SK-N-SH (cell line): ENCODE measurements around the gene RHEBL1. TPM values are rescaled to one million over a fixed set of nuclear protein-coding genes. Genes with fewer than 3 reads are reported as not detected.

ENCODE experiments used
- CTCF ChIA-PET: fragments of 300-600, 350-600 bp; formaldehyde crosslinking; extraction: SDS; loops from one replicate; lab custom pipeline; 2021; lab: Yijun Ruan, JAX
- POLR2A ChIA-PET: fragments of 350-600 bp; sonication (Branson Sonifier 250); formaldehyde crosslinking; extraction: SDS; loops from one replicate; lab custom pipeline; 2020; ENCODE audit warnings: antibody characterized with exemption, inconsistent platforms; lab: Yijun Ruan, JAX
- DNase-seq: peaks from one replicate; pipeline ENCODE4 v3.0.0; 2012
- H2AFZ ChIP-seq: fragments of 200-600 bp; sonication (generic); 2 replicates; pipeline ENCODE4 v1.8.1; 2016; ENCODE audit warnings: antibody characterized with exemption, mild to moderate bottlenecking, low read depth
- H3F3A ChIP-seq: fragments of 200-600 bp; sonication (generic); replicated peaks from 2 replicates; pipeline ENCODE3; 2016; ENCODE audit warnings: antibody characterized with exemption, mild to moderate bottlenecking; ENCODE audit not compliant: insufficient read depth
- H3K27ac ChIP-seq, 2 experiments: fragments of 200-500 bp in 1 of 2; fragments of 200-600 bp in 1 of 2; sonication (Bioruptor generic) in 1 of 2; sonication (generic), shearing (Covaris generic) in 1 of 2; 2 replicates each; pipeline versions ENCODE4 v1.5.1 to v1.6.1; 2014 to 2016; ENCODE audit warnings: low read depth in 2 of 2, inconsistent platforms in 1 of 2, low read length in 1 of 2, mild to moderate bottlenecking in 1 of 2, mixed read lengths in 1 of 2
- H3K27me3 ChIP-seq: fragments of 200-600 bp; sonication (generic), shearing (Covaris generic); 2 replicates; pipeline ENCODE4 v1.6.1; 2016; ENCODE audit warnings: mixed run types; ENCODE audit not compliant: insufficient read depth
- H3K36me3 ChIP-seq, 2 experiments: fragments of 200-500 bp in 1 of 2; fragments of 200-600 bp in 1 of 2; sonication (Bioruptor generic) in 1 of 2; sonication (generic) in 1 of 2; replicated peaks in 1 of 2; 2 replicates each; pipeline versions ENCODE3 to v1.5.1; 2014 to 2016; ENCODE audit warnings: low read length in 1 of 2, mild to moderate bottlenecking in 1 of 2; ENCODE audit not compliant: insufficient read depth in 2 of 2, control insufficient read depth in 1 of 2
- H3K4me1 ChIP-seq, 2 experiments: fragments of 200-500 bp in 1 of 2; fragments of 200-600 bp in 1 of 2; sonication (Bioruptor generic) in 1 of 2; sonication (generic), shearing (Covaris generic) in 1 of 2; 2 replicates each; pipeline versions ENCODE4 v1.5.1 to v1.6.1; 2014 to 2016; ENCODE audit warnings: low read depth in 1 of 2, low read length in 1 of 2, mixed run types in 1 of 2; ENCODE audit not compliant: insufficient read depth in 2 of 2, control insufficient read depth in 1 of 2
- H3K4me2 ChIP-seq: fragments of 200-600 bp; sonication (generic), shearing (Covaris generic); 2 replicates; pipeline ENCODE4 v1.6.1; 2017; ENCODE audit warnings: mixed run types
- H3K4me3 ChIP-seq, 2 experiments: fragments of 200-500 bp in 1 of 2; fragments of 200-600 bp in 1 of 2; sonication (Bioruptor generic) in 1 of 2; sonication (generic), shearing (Covaris generic) in 1 of 2; 2 replicates each; pipeline versions ENCODE4 v1.5.1 to v1.8.1; 2014 to 2016; ENCODE audit warnings: low read depth in 2 of 2, inconsistent platforms in 1 of 2, low read length in 1 of 2, mild to moderate bottlenecking in 1 of 2, mixed read lengths in 1 of 2, moderate library complexity in 1 of 2
- H3K79me2 ChIP-seq: fragments of 200-600 bp; sonication (generic); 2 replicates; pipeline ENCODE4 v1.8.1; 2017; ENCODE audit warnings: mild to moderate bottlenecking; ENCODE audit not compliant: insufficient read depth
- H3K9ac ChIP-seq: fragments of 200-600 bp; sonication (generic); 2 replicates; pipeline ENCODE4 v1.6.1; 2017; ENCODE audit warnings: mixed run types
- H3K9me2 ChIP-seq: fragments of 200-600 bp; sonication (generic); 2 replicates; pipeline ENCODE4 v1.6.1; 2017; ENCODE audit warnings: mixed run types
- H3K9me3 ChIP-seq: fragments of 200-600 bp; sonication (generic); 2 replicates; pipeline ENCODE4 v1.6.1; 2017; ENCODE audit warnings: mixed run types, mild to moderate bottlenecking, moderate library complexity
- H4K20me1 ChIP-seq: fragments of 200-600 bp; sonication (generic); 2 replicates; pipeline ENCODE4 v1.6.1; 2017; ENCODE audit warnings: mild to moderate bottlenecking, mixed run types; ENCODE audit not compliant: insufficient read depth
- ELF1 ChIP-seq: IDR thresholded peaks from 2 replicates; pipeline ENCODE4 v1.4.0; 2012
- EP300 ChIP-seq, 2 experiments: IDR thresholded peaks; 2 replicates each; pipeline versions ENCODE4 v1.4.0 to v1.6.1; 2012; ENCODE audit warnings: borderline replicate concordance in 1 of 2, low read depth in 1 of 2, low read length in 1 of 2
- FOSL2 ChIP-seq: IDR thresholded peaks from 2 replicates; pipeline ENCODE4 v1.4.0; 2012; ENCODE audit warnings: low read depth, mild to moderate bottlenecking, moderate library complexity, borderline replicate concordance
- FOXM1 ChIP-seq: IDR thresholded peaks from 2 replicates; pipeline ENCODE4 v1.4.0; 2012; ENCODE audit warnings: low read depth, mild to moderate bottlenecking
- GATA2 ChIP-seq: sonication (generic); formaldehyde crosslinking; IDR thresholded peaks from 2 replicates; pipeline ENCODE4 v1.5.0; 2020; ENCODE audit warnings: mild to moderate bottlenecking, missing genetic modification reagents
- MEF2A ChIP-seq: IDR thresholded peaks from 2 replicates; pipeline ENCODE4 v1.4.0; 2012; ENCODE audit warnings: low read depth, borderline replicate concordance
- NRF1 ChIP-seq: IDR thresholded peaks from 2 replicates; pipeline ENCODE4 v1.6.1; 2012; ENCODE audit warnings: low read depth, mild to moderate bottlenecking, low read length
- RAD21 ChIP-seq: IDR thresholded peaks from 2 replicates; pipeline ENCODE4 v1.6.1; 2012; ENCODE audit warnings: mild to moderate bottlenecking, low read length
- RCOR1 ChIP-seq: fragments of 150-350 bp; IDR thresholded peaks from 2 replicates; pipeline ENCODE4 v1.6.1; 2017; ENCODE audit warnings: antibody characterized with exemption, low read length
- RFX5 ChIP-seq: IDR thresholded peaks from 2 replicates; pipeline ENCODE4 v1.6.1; 2012; ENCODE audit warnings: mild to moderate bottlenecking, improper control_type of control experiment, low read length
- RXRA ChIP-seq: IDR thresholded peaks from 2 replicates; pipeline ENCODE4 v1.4.0; 2012; ENCODE audit warnings: low read depth, mild to moderate bottlenecking, borderline replicate concordance
- SMC3 ChIP-seq: IDR thresholded peaks from 2 replicates; pipeline ENCODE4 v1.6.1; 2012; ENCODE audit warnings: low read depth, low read length, improper control_type of control experiment
- TEAD4 ChIP-seq: IDR thresholded peaks from 2 replicates; pipeline ENCODE4 v1.4.0; 2012; ENCODE audit warnings: mild to moderate bottlenecking, borderline replicate concordance; ENCODE audit not compliant: insufficient read depth
- YY1 ChIP-seq: IDR thresholded peaks from 2 replicates; pipeline ENCODE4 v1.4.0; 2012; ENCODE audit warnings: low read depth, mild to moderate bottlenecking
- WGBS: methylation state at CpG from one replicate; pipeline ENCODE4 v1.1.6; 2017; ENCODE audit warnings: low lambda C conversion rate; 5-methylcytosine and 5-hydroxymethylcytosine counted together
- polyA plus RNA-seq, 3 experiments: library from polyadenylated mRNA; depleted of rRNA; stranded (reverse); fragments of >200 nt; gene quantifications; 2 replicates each; pipeline ENCODE4 v1.2.3, GENCODE V29; 2012
- TF ChIP-seq, protein P1 (sequence below): IDR thresholded peaks from 2 replicates; pipeline ENCODE4; 2012
- TF ChIP-seq, protein P2 (sequence below): fragments of 150-350 bp; IDR thresholded peaks from 2 replicates; pipeline ENCODE4 v1.6.1; 2017; ENCODE audit warnings: antibody characterized with exemption, low read length, low read depth, borderline replicate concordance
- TF ChIP-seq, protein P3 (sequence below): fragments of 200-600 bp; sonication (generic); IDR thresholded peaks from 2 replicates; pipeline ENCODE4 v1.6.1; 2017; ENCODE audit warnings: antibody characterized with exemption, mild to moderate bottlenecking, moderate library complexity
- TF ChIP-seq, protein P4 (sequence below): IDR thresholded peaks from 2 replicates; pipeline ENCODE4 v1.4.0; 2012; ENCODE audit warnings: low read depth, borderline replicate concordance

RHEBL1 gene
- polyA plus RNA-seq, 1 of the 3 experiments (the other 2 are of a cell fraction): 2.2 TPM

DNA sequence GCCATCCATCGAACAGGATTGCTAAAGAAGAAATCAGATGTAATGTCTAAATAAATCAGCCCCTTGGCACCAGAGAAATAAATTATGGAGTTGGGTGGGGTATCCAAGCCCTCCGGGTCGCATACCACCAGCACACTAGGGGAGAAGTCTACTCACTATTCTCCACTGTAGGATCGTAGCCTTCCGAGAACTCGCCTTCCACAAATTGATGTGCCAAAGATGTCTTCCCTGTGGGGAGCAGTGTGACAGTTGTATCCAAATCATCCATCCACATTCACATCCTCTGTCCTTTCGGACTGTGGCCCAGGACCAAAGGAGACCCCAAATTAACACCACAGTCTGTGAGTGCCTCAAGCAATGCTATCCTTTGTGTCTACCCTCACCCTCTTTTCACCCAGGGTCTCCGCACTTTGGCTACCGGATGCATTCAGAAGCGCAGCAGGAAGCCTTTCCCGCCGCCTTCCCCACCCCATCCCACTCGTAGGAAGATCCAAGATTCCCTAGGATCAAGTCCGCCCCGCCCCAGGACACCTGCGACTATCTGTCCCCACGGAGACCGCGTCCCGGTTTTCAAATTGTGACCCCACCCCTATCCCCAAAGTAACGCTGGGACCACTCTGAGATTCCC, 786 bp downstream of the RHEBL1 start:
- H3K79me2 ChIP-seq: no peaks in the 10 kb centered on the region
- H3K36me3 ChIP-seq: no peaks in the 10 kb centered on the region
- DNase-seq: no peak
- H3K4me1 ChIP-seq: peaks cover 3 to 5% of the 10 kb centered on the region in 2 experiments; a peak in 1 of 4 replicates
- H3K9me2 ChIP-seq: no peaks in the 10 kb centered on the region
- WGBS: 18% methylated on average over 21 of the region's 21 CpGs
- TF ChIP-seq RCOR1 (no peak), GATA2 (CRISPR knock-in tag) (no peak), ELF1 (no peak), TEAD4 (no peak), FOXM1 (no peak), FOSL2 (no peak), YY1 (no peak), RAD21 (no peak), RXRA (no peak), SMC3 (no peak)
- TF ChIP-seq, protein P1, sequence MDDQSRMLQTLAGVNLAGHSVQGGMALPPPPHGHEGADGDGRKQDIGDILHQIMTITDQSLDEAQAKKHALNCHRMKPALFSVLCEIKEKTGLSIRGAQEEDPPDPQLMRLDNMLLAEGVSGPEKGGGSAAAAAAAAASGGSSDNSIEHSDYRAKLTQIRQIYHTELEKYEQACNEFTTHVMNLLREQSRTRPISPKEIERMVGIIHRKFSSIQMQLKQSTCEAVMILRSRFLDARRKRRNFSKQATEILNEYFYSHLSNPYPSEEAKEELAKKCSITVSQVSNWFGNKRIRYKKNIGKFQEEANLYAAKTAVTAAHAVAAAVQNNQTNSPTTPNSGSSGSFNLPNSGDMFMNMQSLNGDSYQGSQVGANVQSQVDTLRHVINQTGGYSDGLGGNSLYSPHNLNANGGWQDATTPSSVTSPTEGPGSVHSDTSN: no peak
- TF ChIP-seq, protein P2, sequence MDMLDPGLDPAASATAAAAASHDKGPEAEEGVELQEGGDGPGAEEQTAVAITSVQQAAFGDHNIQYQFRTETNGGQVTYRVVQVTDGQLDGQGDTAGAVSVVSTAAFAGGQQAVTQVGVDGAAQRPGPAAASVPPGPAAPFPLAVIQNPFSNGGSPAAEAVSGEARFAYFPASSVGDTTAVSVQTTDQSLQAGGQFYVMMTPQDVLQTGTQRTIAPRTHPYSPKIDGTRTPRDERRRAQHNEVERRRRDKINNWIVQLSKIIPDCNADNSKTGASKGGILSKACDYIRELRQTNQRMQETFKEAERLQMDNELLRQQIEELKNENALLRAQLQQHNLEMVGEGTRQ: no peak
- TF ChIP-seq, protein P3, sequence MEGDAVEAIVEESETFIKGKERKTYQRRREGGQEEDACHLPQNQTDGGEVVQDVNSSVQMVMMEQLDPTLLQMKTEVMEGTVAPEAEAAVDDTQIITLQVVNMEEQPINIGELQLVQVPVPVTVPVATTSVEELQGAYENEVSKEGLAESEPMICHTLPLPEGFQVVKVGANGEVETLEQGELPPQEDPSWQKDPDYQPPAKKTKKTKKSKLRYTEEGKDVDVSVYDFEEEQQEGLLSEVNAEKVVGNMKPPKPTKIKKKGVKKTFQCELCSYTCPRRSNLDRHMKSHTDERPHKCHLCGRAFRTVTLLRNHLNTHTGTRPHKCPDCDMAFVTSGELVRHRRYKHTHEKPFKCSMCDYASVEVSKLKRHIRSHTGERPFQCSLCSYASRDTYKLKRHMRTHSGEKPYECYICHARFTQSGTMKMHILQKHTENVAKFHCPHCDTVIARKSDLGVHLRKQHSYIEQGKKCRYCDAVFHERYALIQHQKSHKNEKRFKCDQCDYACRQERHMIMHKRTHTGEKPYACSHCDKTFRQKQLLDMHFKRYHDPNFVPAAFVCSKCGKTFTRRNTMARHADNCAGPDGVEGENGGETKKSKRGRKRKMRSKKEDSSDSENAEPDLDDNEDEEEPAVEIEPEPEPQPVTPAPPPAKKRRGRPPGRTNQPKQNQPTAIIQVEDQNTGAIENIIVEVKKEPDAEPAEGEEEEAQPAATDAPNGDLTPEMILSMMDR: no peak
- TF ChIP-seq, all 33 proteins: peak for 0
- Histone ChIP-seq H3K4me3 (peak overlapping the region; percentile 70 to 99), H3K4me2 (peak overlapping the region; percentile 97), H3K9ac (peak overlapping the region; percentile 79), H3F3A (peaks cover 3% of the 10 kb centered on the region), H4K20me1 (no peaks in the 10 kb centered on the region), H3K27me3 (no peaks in the 10 kb centered on the region), H2AFZ (peak overlapping the region; percentile 98), H3K9me3 (no peaks in the 10 kb centered on the region), H3K27ac (peak overlapping the region in 1 of 2 experiments; percentile 67; a peak in 3 of 4 replicates)
- POLR2A ChIA-PET: interaction anchor here (1.0 to 1.9 kb wide), 3 partner anchors 19 to 62 kb away, joined by 4 to 20 read pairs (median 6); partner anchors contain the start of genes DHH and TUBA1B
- CTCF ChIA-PET: interaction anchor here (1.6 to 15.9 kb wide), 5 partner anchors 19 to 62 kb away, joined by 7 to 300 read pairs (median 64); partner anchors contain the start of genes DHH and TUBA1B

DNA sequence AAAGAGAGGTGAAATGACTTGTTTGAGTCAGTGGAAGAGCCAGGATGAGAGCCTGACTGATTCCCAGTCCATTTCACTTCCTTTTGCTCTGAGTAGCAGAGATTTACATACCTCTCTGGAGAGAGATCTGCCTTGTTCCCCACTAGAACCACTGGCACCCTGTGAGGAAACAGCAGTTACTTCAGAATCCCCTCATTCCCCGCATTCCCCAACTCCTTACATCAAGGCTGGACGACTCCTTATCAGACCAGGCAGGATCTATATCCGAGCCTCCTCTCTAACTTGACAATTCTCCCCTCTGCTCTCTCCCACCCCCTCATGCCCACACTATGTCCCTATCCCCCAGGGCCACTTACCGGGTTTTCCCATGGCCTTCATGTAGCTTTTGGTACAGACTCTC, 3.7 kb downstream of the RHEBL1 start:
- TF ChIP-seq FOSL2 (no peak), MEF2A (no peak), NRF1 (no peak), EP300 (IDR thresholded peaks at IDR 0.05; ENCODE audit: borderline replicate concordance in 1 of 2, low read depth in 1 of 2, low read length in 1 of 2) (no peak), RFX5 (no peak), FOXM1 (no peak), TEAD4 (no peak)
- TF ChIP-seq, protein P1: no peak
- TF ChIP-seq, protein P4, sequence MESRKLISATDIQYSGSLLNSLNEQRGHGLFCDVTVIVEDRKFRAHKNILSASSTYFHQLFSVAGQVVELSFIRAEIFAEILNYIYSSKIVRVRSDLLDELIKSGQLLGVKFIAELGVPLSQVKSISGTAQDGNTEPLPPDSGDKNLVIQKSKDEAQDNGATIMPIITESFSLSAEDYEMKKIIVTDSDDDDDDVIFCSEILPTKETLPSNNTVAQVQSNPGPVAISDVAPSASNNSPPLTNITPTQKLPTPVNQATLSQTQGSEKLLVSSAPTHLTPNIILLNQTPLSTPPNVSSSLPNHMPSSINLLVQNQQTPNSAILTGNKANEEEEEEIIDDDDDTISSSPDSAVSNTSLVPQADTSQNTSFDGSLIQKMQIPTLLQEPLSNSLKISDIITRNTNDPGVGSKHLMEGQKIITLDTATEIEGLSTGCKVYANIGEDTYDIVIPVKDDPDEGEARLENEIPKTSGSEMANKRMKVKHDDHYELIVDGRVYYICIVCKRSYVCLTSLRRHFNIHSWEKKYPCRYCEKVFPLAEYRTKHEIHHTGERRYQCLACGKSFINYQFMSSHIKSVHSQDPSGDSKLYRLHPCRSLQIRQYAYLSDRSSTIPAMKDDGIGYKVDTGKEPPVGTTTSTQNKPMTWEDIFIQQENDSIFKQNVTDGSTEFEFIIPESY: no peak
- Histone ChIP-seq H3K27me3 (no peaks in the 10 kb centered on the region), H3K36me3 (no peaks in the 10 kb centered on the region), H3F3A (peaks cover 3% of the 10 kb centered on the region), H3K4me2 (no peak overlapping the region), H3K4me1 (peaks cover 3 to 8% of the 10 kb centered on the region in 2 experiments; a peak in 1 of 4 replicates), H3K9me3 (no peaks in the 10 kb centered on the region), H3K9me2 (no peaks in the 10 kb centered on the region), H3K4me3 (no peak overlapping the region), H2AFZ (no peak overlapping the region), H4K20me1 (no peaks in the 10 kb centered on the region), H3K9ac (no peak overlapping the region), H3K79me2 (peaks cover 8% of the 10 kb centered on the region), H3K27ac (no peak overlapping the region)
- 73% methylated on average over 4 of the region's 4 CpGs for WGBS
- DNase-seq: no peak
- CTCF ChIA-PET: interaction anchor here (1.1 to 15.9 kb wide), 7 partner anchors 8 to 170 kb away, joined by 4 to 300 read pairs (median 35); partner anchors contain the start of genes DHH and LMBR1L
- POLR2A ChIA-PET: no interaction called here
